ENCODE data around the gene PSTK.

PSTK gene

DNA sequence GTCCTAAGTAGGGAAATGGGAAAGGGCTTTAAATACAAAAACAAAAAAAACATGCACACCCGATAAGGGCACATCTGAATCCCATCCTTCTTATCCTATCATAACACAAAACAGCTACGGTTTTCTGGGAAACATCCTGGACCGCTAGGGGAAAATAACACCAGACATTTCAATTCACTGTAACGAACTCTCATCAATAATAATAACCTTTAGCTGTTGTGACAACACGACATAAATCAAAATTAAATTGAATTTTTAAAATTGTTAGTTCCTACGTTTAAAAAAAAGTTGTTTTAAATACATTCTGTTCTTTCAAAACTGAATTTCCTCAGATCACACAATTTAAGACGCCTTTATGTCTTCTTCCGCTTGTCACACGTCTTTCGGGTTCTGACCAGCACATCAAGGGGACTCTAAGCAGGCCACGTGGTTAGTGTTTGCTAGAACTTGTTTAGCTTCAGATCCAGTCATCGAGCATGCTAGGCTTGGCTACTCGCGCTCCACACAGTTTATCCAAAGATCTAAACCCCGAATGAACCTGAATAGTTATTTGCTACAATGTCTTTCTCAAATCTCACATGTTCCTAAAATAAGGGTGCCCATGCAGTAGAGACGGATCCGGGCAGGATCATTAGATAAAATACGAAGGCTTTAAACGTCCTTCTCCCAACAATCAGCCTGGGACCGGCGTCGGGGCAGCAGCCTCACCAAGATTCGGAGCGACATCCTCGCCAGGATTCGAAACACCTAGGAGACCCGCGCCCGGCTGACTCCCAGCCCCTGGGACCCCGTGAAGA lies 27.6 kb downstream of the PSTK start:
- peaks cover 43% of the 10 kb centered on the region for H3K4me1 ChIP-seq (ENCODE audit: insufficient read depth, low read length, poor library complexity, severe bottlenecking)
- TF ChIP-seq EZH2phosphoT487 (IDR thresholded peaks at IDR 0.05; ENCODE audit: borderline replicate concordance) (no peak), CTCF (conservative IDR thresholded peaks at IDR 0.05; ENCODE audit: low read length) (no peak)
- H2AFZ ChIP-seq (ENCODE audit: low read length) = peak overlapping the region; percentile 93
- peak overlapping the region; percentile 78 for H3K9ac ChIP-seq (ENCODE audit: low read depth, low read length, poor library complexity, severe bottlenecking)
- H3K27me3 ChIP-seq (ENCODE audit: insufficient read depth, low read length, poor library complexity, severe bottlenecking) = no peaks in the 10 kb centered on the region
- H3K9me2 ChIP-seq (replicated peaks; ENCODE audit: low read depth, low read length) = no peaks in the 10 kb centered on the region
- peak overlapping the region; percentile 85 for H3K4me2 ChIP-seq (ENCODE audit: low read depth, low read length, poor library complexity, severe bottlenecking)
- peaks cover 34% of the 10 kb centered on the region for H4K20me1 ChIP-seq (ENCODE audit: insufficient read depth, low read length, poor library complexity, severe bottlenecking)
- peaks cover 61% of the 10 kb centered on the region for H3K79me2 ChIP-seq (ENCODE audit: insufficient read depth, low read length)
- H3F3A ChIP-seq (ENCODE audit: low read depth) = no peaks in the 10 kb centered on the region
- no peaks in the 10 kb centered on the region for H3K9me3 ChIP-seq (ENCODE audit: insufficient read depth, low read depth, low read length)
- peak overlapping the region; percentile 83 for H3K4me3 ChIP-seq (ENCODE audit: low read length, poor library complexity, severe bottlenecking)
- H3K36me3 ChIP-seq (ENCODE audit: insufficient read depth, low read length) = no peaks in the 10 kb centered on the region

DNA sequence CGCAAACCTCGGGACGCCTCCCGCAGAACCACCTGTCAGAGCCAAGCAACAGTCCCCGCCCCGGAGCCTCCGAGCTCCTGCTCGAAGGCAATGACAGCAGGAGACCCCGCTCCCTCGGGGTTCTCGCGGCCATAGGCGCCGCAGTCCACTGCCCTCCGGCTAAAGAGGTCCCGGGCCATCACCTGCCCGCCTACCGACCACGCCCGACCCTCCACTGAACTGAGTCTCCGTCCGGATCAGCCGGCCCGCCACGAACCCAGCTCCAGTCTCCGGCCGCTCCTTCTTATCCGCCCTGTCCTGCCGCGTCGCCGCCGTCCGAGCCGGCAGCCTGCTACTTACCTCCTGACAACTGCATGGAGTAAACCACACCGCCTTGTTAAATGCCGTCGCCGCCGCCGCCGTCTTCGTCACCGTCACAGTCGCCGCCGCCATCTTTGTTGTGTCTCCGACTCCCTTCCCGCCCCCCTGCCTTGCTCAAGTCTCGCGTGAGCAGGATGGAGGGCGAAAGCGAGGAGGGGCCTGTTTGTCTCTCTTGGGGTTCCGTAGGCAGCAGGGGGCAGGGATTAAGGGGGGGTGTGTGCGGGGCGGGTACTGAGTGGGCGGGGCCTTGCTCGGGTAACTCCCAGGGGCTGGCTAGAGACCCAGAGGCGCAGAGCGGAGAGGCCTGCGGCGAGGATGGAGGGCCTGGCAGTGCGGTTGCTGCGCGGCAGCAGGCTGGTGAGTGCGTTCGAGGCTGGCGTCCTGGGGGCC lies 28.3 kb downstream of the PSTK start, which contains the start of the genes ACADSB and IKZF5:
Gene ACADSB (plus strand): TSS at position 652 of the 750 bp plus-strand sequence. CDS start 24 bp downstream, at position 676.
Gene IKZF5 (minus strand): TSS at position 441 of the 750 bp plus-strand sequence. CDS start 10,170 bp downstream, outside the sequence.
- Histone ChIP-seq H3K36me3 (ENCODE audit: insufficient read depth, low read length) (no peaks in the 10 kb centered on the region), H2AFZ (ENCODE audit: low read length) (peak within 1 kb of the TSS; percentile 93), H3K4me3 (ENCODE audit: low read length, poor library complexity, severe bottlenecking) (peak within 1 kb of the TSS; percentile 83), H3K4me2 (ENCODE audit: low read depth, low read length, poor library complexity, severe bottlenecking) (peak within 1 kb of the TSS; percentile 99), H3K4me1 (ENCODE audit: insufficient read depth, low read length, poor library complexity, severe bottlenecking) (peaks cover 43% of the 10 kb centered on the region), H3K27me3 (ENCODE audit: insufficient read depth, low read length, poor library complexity, severe bottlenecking) (no peaks in the 10 kb centered on the region), H3K9me2 (replicated peaks; ENCODE audit: low read depth, low read length) (no peaks in the 10 kb centered on the region), H3K9me3 (ENCODE audit: insufficient read depth, low read depth, low read length) (no peaks in the 10 kb centered on the region), H3K9ac (ENCODE audit: low read depth, low read length, poor library complexity, severe bottlenecking) (peak within 1 kb of the TSS; percentile 90), H3K79me2 (ENCODE audit: insufficient read depth, low read length) (peaks cover 53% of the 10 kb centered on the region), H4K20me1 (ENCODE audit: insufficient read depth, low read length, poor library complexity, severe bottlenecking) (peaks cover 30% of the 10 kb centered on the region), H3F3A (ENCODE audit: low read depth) (no peaks in the 10 kb centered on the region)
- TF ChIP-seq EZH2phosphoT487 (IDR thresholded peaks at IDR 0.05; ENCODE audit: borderline replicate concordance) (no peak), CTCF (conservative IDR thresholded peaks at IDR 0.05; ENCODE audit: low read length) (no peak)

- TF ChIP-seq EZH2phosphoT487 (IDR thresholded peaks at IDR 0.05; ENCODE audit: borderline replicate concordance) (no peak), CTCF (conservative IDR thresholded peaks at IDR 0.05; ENCODE audit: low read length) (no peak)
- H3K9me2 ChIP-seq (replicated peaks; ENCODE audit: low read depth, low read length) = no peaks in the 10 kb centered on the region
- H3K4me3 ChIP-seq (ENCODE audit: low read length, poor library complexity, severe bottlenecking) = peak overlapping the region; percentile 83
- H3K27me3 ChIP-seq (ENCODE audit: insufficient read depth, low read length, poor library complexity, severe bottlenecking) = no peaks in the 10 kb centered on the region
- H3K79me2 ChIP-seq (ENCODE audit: insufficient read depth, low read length) = peaks cover 46% of the 10 kb centered on the region
- H2AFZ ChIP-seq (ENCODE audit: low read length) = peak overlapping the region; percentile 88
- no peaks in the 10 kb centered on the region for H3K36me3 ChIP-seq (ENCODE audit: insufficient read depth, low read length)
- peaks cover 43% of the 10 kb centered on the region for H3K4me1 ChIP-seq (ENCODE audit: insufficient read depth, low read length, poor library complexity, severe bottlenecking)
- H4K20me1 ChIP-seq (ENCODE audit: insufficient read depth, low read length, poor library complexity, severe bottlenecking) = peaks cover 30% of the 10 kb centered on the region
- no peaks in the 10 kb centered on the region for H3K9me3 ChIP-seq (ENCODE audit: insufficient read depth, low read depth, low read length)
- H3K4me2 ChIP-seq (ENCODE audit: low read depth, low read length, poor library complexity, severe bottlenecking) = peak overlapping the region; percentile 99
- H3F3A ChIP-seq (ENCODE audit: low read depth) = no peaks in the 10 kb centered on the region
- H3K9ac ChIP-seq (ENCODE audit: low read depth, low read length, poor library complexity, severe bottlenecking) = peak overlapping the region; percentile 90
Observed at GRCh38 chr10:123009105-123009820, 29.1 kb downstream of the PSTK start.
